ENCODE data around the gene TRIM14. TPM values are rescaled to one million over a fixed set of nuclear protein-coding genes. Genes with fewer than 3 reads are reported as not detected.
"Not testable (repeated sequence)": the region's sequence is repeated elsewhere in the genome, so short reads cannot be mapped to it uniquely, and the experiment has no call there.

Gene TRIM14
- total RNA-seq, 1 experiment from 2014 or later: 34.2 TPM

- DNase-seq (ENCODE audit: low spot score): peak; percentile 82
Measured at GRCh38 chr9:98142182-98142907, 23.3 kb upstream of the TRIM14 start.

GRCh38 chr9:98140503-98140902, 21.5 kb upstream of the TRIM14 start:
- DNase-seq (ENCODE audit: low spot score): no peak

DNA sequence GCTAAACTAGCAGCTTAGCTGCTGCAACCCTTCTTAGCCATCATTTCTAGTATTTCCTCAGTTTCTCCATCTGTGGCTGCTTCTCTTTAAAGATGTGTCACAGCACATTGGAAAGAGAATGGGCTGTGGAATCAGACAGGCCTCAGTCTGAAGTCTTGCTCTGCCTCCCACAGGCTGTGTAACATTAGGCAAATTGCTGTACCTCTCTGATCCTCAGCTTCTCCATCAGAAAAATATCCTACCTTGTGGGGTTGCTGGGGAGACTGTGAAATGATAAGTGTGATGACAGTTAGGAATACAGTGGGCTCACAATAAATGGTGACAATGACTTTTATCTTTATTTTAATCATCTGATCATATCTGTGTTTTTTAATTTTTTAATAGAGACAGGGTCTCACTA, 17.5 kb upstream of the TRIM14 start:
- no peak for DNase-seq (ENCODE audit: low spot score)

DNA sequence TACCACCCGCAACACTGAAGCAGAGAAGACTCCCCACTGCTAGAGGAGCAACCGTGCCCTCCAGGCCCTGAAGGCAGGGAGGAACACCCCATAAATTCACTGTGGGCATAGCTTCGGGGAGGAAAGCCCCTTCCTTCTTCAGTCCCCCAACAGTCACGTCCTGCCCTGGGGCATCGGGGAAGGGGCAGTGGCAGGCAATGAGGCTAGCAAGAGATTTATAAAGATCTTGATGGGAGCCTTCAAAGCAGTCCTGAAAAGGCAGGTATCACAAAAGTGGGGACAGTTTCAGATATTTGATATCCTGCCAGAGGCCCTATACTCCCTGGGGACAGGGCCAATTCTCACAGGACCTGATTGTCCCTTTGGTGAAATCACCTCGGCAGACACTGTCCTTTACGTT, 16.9 kb upstream of the TRIM14 start:
- no peak for DNase-seq (ENCODE audit: low spot score)

GRCh38 chr9:98135558-98135934, 16.5 kb upstream of the TRIM14 start:
- DNase-seq (ENCODE audit: low spot score): no peak

- DNase-seq (ENCODE audit: low spot score): no peak
Measured at GRCh38 chr9:98134702-98135557, 15.9 kb upstream of the TRIM14 start.

- no peak for DNase-seq (ENCODE audit: low spot score)
Measured at GRCh38 chr9:98132806-98133631, 14.0 kb upstream of the TRIM14 start.

GRCh38 chr9:98132158-98132557, 13.1 kb upstream of the TRIM14 start:
- no peak for DNase-seq (ENCODE audit: low spot score)

GRCh38 chr9:98130576-98131228, 11.7 kb upstream of the TRIM14 start:
- DNase-seq (ENCODE audit: low spot score): no peak

DNA sequence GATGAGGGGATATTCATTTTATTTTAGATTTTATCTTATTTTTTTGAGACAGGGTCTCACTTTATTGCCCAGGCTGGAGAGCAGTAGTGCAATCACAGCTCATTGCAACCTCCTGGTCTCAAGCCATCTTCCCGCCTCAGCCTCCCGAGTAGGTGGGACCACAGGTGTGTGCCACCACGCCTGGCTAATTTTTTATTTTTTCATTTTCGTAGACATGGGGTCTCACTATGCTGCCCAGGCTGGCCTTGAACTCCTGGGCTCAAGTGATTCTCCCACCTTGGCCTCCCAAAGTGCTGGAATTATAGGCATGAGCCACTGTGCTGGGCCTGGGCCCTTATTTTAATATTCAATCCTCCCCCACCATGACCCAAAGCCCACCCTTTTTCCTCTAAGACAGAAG, 11.0 kb upstream of the TRIM14 start:
- DNase-seq (ENCODE audit: low spot score): not testable (repeated sequence)

GRCh38 chr9:98129451-98129881, 10.4 kb upstream of the TRIM14 start:
- DNase-seq (ENCODE audit: low spot score): no peak

- DNase-seq (ENCODE audit: low spot score): no peak
Measured at GRCh38 chr9:98128316-98128715, 9.3 kb upstream of the TRIM14 start.

DNA sequence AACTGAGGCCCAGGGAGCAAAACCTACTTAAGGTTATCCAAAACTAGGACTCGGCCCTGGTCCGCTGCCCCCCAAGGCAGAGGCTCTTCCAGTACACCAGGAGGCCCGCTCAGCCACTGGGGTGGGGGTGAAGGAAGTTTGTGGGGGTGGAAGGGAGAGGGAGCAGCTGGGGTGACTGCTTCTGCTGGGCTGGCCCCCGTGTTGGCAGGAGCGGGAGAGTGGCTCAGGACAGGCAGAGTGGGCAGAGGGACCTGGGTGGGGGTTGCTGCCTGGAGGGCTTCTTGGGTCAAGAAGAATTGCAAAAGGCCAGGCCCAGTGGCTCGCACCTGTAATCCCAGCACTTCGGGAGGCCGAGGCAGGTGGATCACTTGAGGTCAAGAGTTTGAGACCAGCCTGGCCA, 8.2 kb upstream of the TRIM14 start:
- DNase-seq (ENCODE audit: low spot score): no peak

DNA sequence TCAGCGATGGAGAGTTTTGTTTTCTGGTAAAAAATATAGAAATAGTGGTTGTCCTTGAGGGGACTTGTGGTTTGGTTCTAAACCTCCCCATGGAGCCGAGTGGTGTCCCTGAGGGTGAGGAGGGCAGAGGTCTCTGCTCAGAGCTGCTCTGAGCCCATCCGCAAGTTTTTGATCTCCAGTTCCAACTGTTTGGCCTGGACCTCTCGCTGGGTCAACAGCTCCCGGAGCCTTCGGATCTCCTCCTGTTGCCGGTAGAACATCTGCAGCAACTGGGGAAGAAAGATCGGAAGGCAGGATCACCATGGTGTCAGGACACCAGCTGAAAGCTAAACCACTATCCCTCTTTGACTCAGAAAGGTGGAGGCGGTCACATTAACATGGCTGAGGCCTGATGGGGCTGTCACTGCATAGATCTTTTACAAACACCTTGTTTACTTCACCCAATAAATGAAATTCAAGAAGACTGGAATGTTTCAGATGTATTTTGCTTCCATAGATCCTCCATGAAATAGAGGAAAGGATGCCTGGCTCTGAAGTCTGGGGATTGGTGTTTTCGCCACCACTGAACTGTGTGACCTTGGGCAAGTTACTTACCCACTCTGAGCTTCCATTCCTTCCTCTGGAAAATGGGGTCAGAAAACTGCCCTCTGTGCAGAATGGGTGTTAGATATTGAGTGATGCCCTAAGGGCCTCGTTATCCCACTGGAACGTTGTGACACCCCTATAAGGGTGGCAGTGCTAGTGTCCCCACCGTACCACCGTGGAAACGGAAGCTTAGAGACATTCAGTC, 5.8 kb upstream of the TRIM14 start:
- DNase-seq (ENCODE audit: low spot score): no peak

DNA sequence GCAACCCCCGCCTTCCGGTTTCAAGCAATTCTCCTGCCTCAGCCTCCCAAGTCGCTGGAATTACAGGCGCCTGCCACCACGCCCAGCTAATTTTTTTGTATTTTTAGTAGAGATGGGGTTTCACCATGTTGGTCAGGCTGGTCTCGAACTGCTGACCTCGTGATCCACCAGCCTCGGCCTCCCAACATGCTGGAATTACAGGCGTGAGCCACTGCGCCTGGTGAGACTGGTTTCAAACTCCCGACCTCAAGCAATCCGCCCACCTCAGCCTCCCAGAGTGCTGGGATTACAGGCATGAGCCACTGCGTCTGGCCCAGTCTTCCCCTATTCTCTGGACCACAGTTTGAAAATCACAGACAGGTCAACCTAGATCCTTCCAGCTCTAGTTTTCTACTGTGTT, 5.1 kb upstream of the TRIM14 start:
- not testable (repeated sequence) for DNase-seq (ENCODE audit: low spot score)

- DNase-seq (ENCODE audit: low spot score): peak; percentile 77
Measured at GRCh38 chr9:98121058-98121457, 2.0 kb upstream of the TRIM14 start.

DNA sequence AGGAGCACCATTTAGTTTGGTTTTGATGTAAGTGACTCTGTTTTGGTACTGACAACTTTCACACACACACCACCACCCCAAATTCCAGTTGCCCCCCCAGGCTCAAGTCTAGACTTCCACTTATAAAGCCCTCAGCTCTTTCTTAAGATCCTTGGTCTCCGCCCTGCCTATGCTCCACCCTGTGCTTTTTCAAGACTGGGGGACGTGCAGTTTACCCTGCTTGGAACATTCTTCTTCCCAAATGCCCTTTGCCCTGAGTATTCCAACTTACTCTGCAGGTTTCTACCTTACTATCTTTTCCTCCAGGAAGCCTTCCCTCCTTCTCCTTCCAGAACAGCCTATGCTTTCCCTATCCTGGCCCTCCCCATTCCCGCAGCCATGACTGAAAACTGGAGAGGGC, 1.5 kb upstream of the TRIM14 start:
- DNase-seq (ENCODE audit: low spot score): peak; percentile 70

DNA sequence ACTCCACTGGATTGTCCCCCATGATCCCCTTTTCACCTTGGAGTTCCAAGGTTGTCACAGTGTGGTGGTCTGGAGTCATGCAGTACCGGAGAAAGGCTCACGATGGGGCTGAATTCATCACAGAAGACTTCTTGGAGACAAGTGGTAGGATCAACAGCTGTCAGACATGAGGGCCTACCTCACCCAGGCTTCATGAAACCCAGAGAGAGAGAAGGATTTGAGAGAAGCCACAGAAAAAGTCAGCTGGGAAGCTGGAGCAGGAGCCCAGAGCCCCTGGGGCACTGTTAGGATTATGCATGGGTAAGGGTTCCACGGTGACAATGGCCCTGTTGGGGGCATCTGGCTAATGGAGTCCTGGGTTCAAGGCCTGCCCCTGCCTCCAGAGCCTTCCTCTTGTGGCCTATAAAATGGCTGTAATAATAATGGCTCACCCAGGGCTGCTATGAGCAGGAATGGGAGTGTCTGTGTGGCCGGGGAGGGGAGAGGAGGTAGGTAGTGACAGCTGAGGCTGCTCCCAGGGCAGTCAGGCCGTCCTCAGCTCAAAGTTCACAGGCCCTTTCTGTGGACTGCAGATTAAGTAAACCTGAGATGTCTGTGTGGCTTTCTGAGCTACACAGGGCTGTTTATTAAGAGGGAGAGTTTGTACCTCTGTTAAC, 910 bp downstream of the TRIM14 start:
- peak; percentile 68 for DNase-seq (ENCODE audit: low spot score)

- DNase-seq (ENCODE audit: low spot score): not testable (repeated sequence)
Measured at GRCh38 chr9:98117097-98117496, 1.9 kb downstream of the TRIM14 start.

- no peak for DNase-seq (ENCODE audit: low spot score)
Measured at GRCh38 chr9:98109052-98109451, 10.0 kb downstream of the TRIM14 start.
